ENCODE results near the gene CPNE7.

Gene CPNE7

DNA sequence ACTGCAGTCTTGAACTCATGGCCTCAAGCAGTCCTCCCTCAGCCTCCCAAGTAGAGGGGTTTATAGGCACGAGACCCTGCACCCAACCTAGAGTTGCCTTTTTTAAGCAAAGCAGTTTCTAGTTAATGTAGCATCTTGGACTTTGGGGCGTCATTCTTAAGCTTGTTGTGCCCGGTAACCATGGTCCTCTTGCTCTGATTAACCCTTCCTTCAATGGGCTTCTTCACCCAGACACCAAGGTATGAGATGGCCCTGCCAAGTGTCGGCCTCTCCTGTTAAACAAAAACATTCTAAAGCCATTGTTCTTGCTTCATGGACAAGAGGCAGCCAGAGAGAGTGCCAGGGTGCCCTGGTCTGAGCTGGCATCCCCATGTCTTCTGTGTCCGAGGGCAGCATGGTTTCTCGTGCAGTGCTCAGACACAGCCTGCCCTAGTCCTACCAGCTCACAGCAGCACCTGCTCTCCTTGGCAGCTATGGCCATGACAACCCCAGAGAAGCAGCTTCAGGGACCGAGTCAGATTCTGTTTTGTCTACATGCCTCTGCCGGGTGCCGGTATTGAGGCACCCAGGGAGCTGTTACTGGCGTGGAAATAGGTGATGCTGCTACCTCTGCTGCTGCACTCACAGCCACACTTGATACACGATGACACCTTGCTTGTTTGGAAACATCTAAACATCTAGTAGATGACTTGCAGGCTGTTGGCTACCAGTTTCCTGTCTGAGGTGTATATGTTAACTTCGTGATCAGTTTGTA is 11.7 kb upstream of the CPNE7 start:
- ChIA-PET CTCF (no interaction called here), POLR2A (interaction anchor here (0.6 to 1.2 kb wide), 3 partner anchors 66 to 496 kb away, joined by 3 read pairs; no protein-coding TSS in a partner anchor)
- Histone ChIP-seq H3K36me3 (ENCODE audit: control insufficient read depth in 2 of 2, insufficient read depth in 1 of 2, low read length in 2 of 2) (peaks cover 5 to 45% of the 10 kb centered on the region in 2 experiments; a peak in 2 of 3 replicates), H3K4me1 (ENCODE audit: control insufficient read depth, insufficient read depth, low read length) (peaks cover 9% of the 10 kb centered on the region), H3K4me3 (ENCODE audit: low read depth, low read length) (no peak overlapping the region), H3K27ac (ENCODE audit: extremely low read depth, low read depth, low read length) (peak overlapping the region; percentile 67), H3K9me3 (ENCODE audit: control insufficient read depth, insufficient read depth, low read depth, low read length) (no peaks in the 10 kb centered on the region)
- TF ChIP-seq ZNF202 (tag by site-specific recombination; IDR thresholded peaks at IDR 0.05; ENCODE audit: borderline replicate concordance) (no peak), ZNF660 (tag by site-specific recombination; IDR thresholded peaks at IDR 0.05) (0 out of 2 replicates have a peak, but pooled peaks have one; percentile 11), ZNF785 (tag by site-specific recombination; IDR thresholded peaks at IDR 0.05) (no peak), ZNF335 (tag by site-specific recombination; conservative IDR thresholded peaks at IDR 0.05) (no peak), OSR2 (tag by site-specific recombination; IDR thresholded peaks at IDR 0.05) (peak; percentile 90), KLF9 (tag by site-specific recombination; IDR thresholded peaks at IDR 0.05; ENCODE audit: low read depth) (0 out of 2 replicates have a peak, but pooled peaks have one; percentile 13), ZFHX2 (tag by site-specific recombination; conservative IDR thresholded peaks at IDR 0.05) (no peak), ZNF174 (tag by site-specific recombination; IDR thresholded peaks at IDR 0.05) (no peak), HOXD13 (CRISPR knock-in tag; IDR thresholded peaks at IDR 0.05; ENCODE audit: borderline replicate concordance) (no peak), KLF10 (tag by site-specific recombination; IDR thresholded peaks at IDR 0.05) (no peak), ZNF10 (tag by site-specific recombination; IDR thresholded peaks at IDR 0.05) (peak; percentile 30; the same call in 1 of the 2 replicates), WT1 (tag by site-specific recombination; IDR thresholded peaks at IDR 0.05) (no peak), ZNF394 (tag by site-specific recombination; IDR thresholded peaks at IDR 0.05; ENCODE audit: borderline replicate concordance) (0 out of 2 replicates have a peak, but pooled peaks have one; percentile 2), ZBTB48 (tag by site-specific recombination; IDR thresholded peaks at IDR 0.05) (peak; percentile 41; the same call in 1 of the 2 replicates), ZNF121 (tag by site-specific recombination; IDR thresholded peaks at IDR 0.05) (no peak)
- TF ChIP-seq, protein P1, sequence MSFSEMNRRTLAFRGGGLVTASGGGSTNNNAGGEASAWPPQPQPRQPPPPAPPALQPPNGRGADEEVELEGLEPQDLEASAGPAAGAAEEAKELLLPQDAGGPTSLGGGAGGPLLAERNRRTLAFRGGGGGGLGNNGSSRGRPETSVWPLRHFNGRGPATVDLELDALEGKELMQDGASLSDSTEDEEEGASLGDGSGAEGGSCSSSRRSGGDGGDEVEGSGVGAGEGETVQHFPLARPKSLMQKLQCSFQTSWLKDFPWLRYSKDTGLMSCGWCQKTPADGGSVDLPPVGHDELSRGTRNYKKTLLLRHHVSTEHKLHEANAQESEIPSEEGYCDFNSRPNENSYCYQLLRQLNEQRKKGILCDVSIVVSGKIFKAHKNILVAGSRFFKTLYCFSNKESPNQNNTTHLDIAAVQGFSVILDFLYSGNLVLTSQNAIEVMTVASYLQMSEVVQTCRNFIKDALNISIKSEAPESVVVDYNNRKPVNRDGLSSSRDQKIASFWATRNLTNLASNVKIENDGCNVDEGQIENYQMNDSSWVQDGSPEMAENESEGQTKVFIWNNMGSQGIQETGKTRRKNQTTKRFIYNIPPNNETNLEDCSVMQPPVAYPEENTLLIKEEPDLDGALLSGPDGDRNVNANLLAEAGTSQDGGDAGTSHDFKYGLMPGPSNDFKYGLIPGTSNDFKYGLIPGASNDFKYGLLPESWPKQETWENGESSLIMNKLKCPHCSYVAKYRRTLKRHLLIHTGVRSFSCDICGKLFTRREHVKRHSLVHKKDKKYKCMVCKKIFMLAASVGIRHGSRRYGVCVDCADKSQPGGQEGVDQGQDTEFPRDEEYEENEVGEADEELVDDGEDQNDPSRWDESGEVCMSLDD (tag by site-specific recombination; IDR thresholded peaks at IDR 0.05) = no peak
- TF ChIP-seq, protein P2, sequence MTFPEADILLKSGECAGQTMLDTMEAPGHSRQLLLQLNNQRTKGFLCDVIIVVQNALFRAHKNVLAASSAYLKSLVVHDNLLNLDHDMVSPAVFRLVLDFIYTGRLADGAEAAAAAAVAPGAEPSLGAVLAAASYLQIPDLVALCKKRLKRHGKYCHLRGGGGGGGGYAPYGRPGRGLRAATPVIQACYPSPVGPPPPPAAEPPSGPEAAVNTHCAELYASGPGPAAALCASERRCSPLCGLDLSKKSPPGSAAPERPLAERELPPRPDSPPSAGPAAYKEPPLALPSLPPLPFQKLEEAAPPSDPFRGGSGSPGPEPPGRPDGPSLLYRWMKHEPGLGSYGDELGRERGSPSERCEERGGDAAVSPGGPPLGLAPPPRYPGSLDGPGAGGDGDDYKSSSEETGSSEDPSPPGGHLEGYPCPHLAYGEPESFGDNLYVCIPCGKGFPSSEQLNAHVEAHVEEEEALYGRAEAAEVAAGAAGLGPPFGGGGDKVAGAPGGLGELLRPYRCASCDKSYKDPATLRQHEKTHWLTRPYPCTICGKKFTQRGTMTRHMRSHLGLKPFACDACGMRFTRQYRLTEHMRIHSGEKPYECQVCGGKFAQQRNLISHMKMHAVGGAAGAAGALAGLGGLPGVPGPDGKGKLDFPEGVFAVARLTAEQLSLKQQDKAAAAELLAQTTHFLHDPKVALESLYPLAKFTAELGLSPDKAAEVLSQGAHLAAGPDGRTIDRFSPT (tag by site-specific recombination; IDR thresholded peaks at IDR 0.05) = peak; percentile 36; the same call in 1 of the 2 replicates
- TF ChIP-seq, protein P3, sequence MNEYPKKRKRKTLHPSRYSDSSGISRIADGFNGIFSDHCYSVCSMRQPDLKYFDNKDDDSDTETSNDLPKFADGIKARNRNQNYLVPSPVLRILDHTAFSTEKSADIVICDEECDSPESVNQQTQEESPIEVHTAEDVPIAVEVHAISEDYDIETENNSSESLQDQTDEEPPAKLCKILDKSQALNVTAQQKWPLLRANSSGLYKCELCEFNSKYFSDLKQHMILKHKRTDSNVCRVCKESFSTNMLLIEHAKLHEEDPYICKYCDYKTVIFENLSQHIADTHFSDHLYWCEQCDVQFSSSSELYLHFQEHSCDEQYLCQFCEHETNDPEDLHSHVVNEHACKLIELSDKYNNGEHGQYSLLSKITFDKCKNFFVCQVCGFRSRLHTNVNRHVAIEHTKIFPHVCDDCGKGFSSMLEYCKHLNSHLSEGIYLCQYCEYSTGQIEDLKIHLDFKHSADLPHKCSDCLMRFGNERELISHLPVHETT (tag by site-specific recombination; IDR thresholded peaks at IDR 0.05) = no peak

All from HEK293 (cell line).